H1 (cell line): ENCODE data around the gene PHTF1. TPM values are rescaled to one million over a fixed set of nuclear protein-coding genes. Genes with fewer than 3 reads are reported as not detected.

Experiments
- CTCF ChIA-PET: fragments of 300-600 bp; sonication (Branson Sonifier 250); formaldehyde crosslinking; loops from one replicate; lab custom pipeline; 2021; ENCODE audit not compliant: partially characterized antibody; lab: Charles Lee
- POLR2A ChIA-PET: fragments of 300-600 bp; sonication (Branson Sonifier 250); formaldehyde crosslinking; loops from one replicate; lab custom pipeline; 2021; ENCODE audit warnings: inconsistent platforms; ENCODE audit not compliant: partially characterized antibody; lab: Charles Lee
- DNase-seq, 2 experiments: peaks; one replicate each; pipeline versions ENCODE4 v3.0.0 to v3.0.0-alpha.2; 2010 to 2022; ENCODE audit warnings: low spot score in 2 of 2, low read depth in 1 of 2, mixed read lengths in 1 of 2
- FAIRE-seq: peaks from 2 replicates; lab custom pipeline; 2011; peaks lifted over from hg19 to GRCh38; lab: Jason Lieb, UNC
- H2AFZ ChIP-seq: 2 replicates; pipeline ENCODE4 v1.8.1; 2012; ENCODE audit warnings: low read length, inconsistent platforms
- H2AK5ac ChIP-seq: 2 replicates; pipeline ENCODE4 v1.6.1; 2013; ENCODE audit warnings: low read depth, low read length
- H2BK120ac ChIP-seq: replicated peaks from 2 replicates; pipeline ENCODE3; 2013; ENCODE audit warnings: low read depth, low read length, inconsistent platforms
- H2BK12ac ChIP-seq: 2 replicates; pipeline ENCODE4 v1.6.1; 2013; ENCODE audit warnings: low read depth, low read length
- H2BK15ac ChIP-seq: 2 replicates; pipeline ENCODE4 v1.6.1; 2013; ENCODE audit warnings: low read length
- H2BK20ac ChIP-seq: 2 replicates; pipeline ENCODE4 v1.6.1; 2013; ENCODE audit warnings: low read length
- H2BK5ac ChIP-seq: 2 replicates; pipeline ENCODE4 v1.6.1; 2013; ENCODE audit warnings: low read depth, low read length
- H3K14ac ChIP-seq: 2 replicates; pipeline ENCODE4 v1.6.1; 2013; ENCODE audit warnings: inconsistent platforms; ENCODE audit not compliant: insufficient read length
- H3K18ac ChIP-seq: 2 replicates; pipeline ENCODE4 v1.6.1; 2013; ENCODE audit warnings: low read length; ENCODE audit errors: extremely low read depth
- H3K23ac ChIP-seq: 2 replicates; pipeline ENCODE4 v1.6.1; 2013; ENCODE audit warnings: inconsistent platforms; ENCODE audit not compliant: insufficient read length
- H3K23me2 ChIP-seq: 2 replicates; pipeline ENCODE4 v1.6.1; 2013; ENCODE audit warnings: low read depth, low read length
- H3K27ac ChIP-seq: 2 replicates; pipeline ENCODE4 v1.6.1; 2011; ENCODE audit warnings: low read depth, low read length, inconsistent platforms
- H3K27me3 ChIP-seq, 4 experiments: replicated peaks in 1 of 4; 1 replicate in 1 of 4; 2 replicates in 3 of 4; pipeline versions ENCODE4 v1.6.1 to v1.8.1; 2011 to 2013; ENCODE audit warnings: low read length in 3 of 4, mild to moderate bottlenecking in 3 of 4, inconsistent platforms in 2 of 4, mixed read lengths in 2 of 4, moderate library complexity in 1 of 4; ENCODE audit not compliant: control insufficient read depth in 3 of 4, insufficient read depth in 3 of 4; ENCODE audit errors: extremely low read depth in 1 of 4
- H3K36me3 ChIP-seq, 4 experiments: 2 replicates each; pipeline versions ENCODE4 v1.6.1 to v1.8.1; 2011 to 2013; ENCODE audit warnings: mild to moderate bottlenecking in 4 of 4, low read length in 3 of 4, moderate library complexity in 2 of 4, control low read depth in 1 of 4, inconsistent platforms in 1 of 4; ENCODE audit not compliant: insufficient read depth in 4 of 4, control insufficient read depth in 2 of 4
- H3K4ac ChIP-seq: replicated peaks from 2 replicates; pipeline ENCODE3; 2013; ENCODE audit warnings: low read length, low read depth, mixed read lengths, inconsistent platforms; ENCODE audit not compliant: insufficient read length
- H3K4me1 ChIP-seq, 4 experiments: replicated peaks in 1 of 4; 1 replicate in 1 of 4; 2 replicates in 3 of 4; pipeline versions ENCODE4 v1.6.1 to v1.8.1; 2011 to 2013; ENCODE audit warnings: low read length in 3 of 4, inconsistent platforms in 2 of 4, mixed read lengths in 1 of 4; ENCODE audit not compliant: insufficient read depth in 4 of 4, control insufficient read depth in 3 of 4
- H3K4me2 ChIP-seq, 2 experiments: 2 replicates each; pipeline versions ENCODE4 v1.6.1 to v1.8.1; 2011 to 2013; ENCODE audit warnings: low read depth in 2 of 2, low read length in 2 of 2, control low read depth in 1 of 2, inconsistent platforms in 1 of 2, mild to moderate bottlenecking in 1 of 2; ENCODE audit not compliant: insufficient read depth in 1 of 2
- H3K4me3 ChIP-seq, 4 experiments: fragments of 200-600, 300-600 bp in 1 of 4; sonication (generic), shearing (Covaris generic), sonication (Bioruptor Twin) in 1 of 4; 2 replicates each; pipeline versions ENCODE4 v1.5.1 to v1.8.1; 2011 to 2016; ENCODE audit warnings: low read length in 4 of 4, low read depth in 3 of 4, control low read depth in 2 of 4, inconsistent platforms in 2 of 4, mild to moderate bottlenecking in 2 of 4, mixed read lengths in 1 of 4, moderate library complexity in 1 of 4; ENCODE audit not compliant: insufficient read depth in 2 of 4; ENCODE audit errors: extremely low read depth in 1 of 4
- H3K56ac ChIP-seq: replicated peaks from 2 replicates; pipeline ENCODE3; 2013; ENCODE audit warnings: low read depth, mild to moderate bottlenecking, mixed read lengths, low read length, inconsistent platforms; ENCODE audit not compliant: insufficient read length
- H3K79me1 ChIP-seq: 2 replicates; pipeline ENCODE4 v1.6.1; 2013; ENCODE audit warnings: low read depth, low read length, control low read depth
- H3K79me2 ChIP-seq, 2 experiments: 2 replicates each; pipeline versions ENCODE4 v1.6.1 to v1.8.1; 2012 to 2013; ENCODE audit warnings: low read length in 2 of 2, mild to moderate bottlenecking in 2 of 2, inconsistent platforms in 1 of 2; ENCODE audit not compliant: insufficient read depth in 2 of 2, control insufficient read depth in 1 of 2
- H3K9ac ChIP-seq, 4 experiments: replicated peaks in 1 of 4; 1 replicate in 1 of 4; 2 replicates in 3 of 4; pipeline versions ENCODE4 v1.6.1 to v1.8.1; 2011 to 2013; ENCODE audit warnings: low read depth in 3 of 4, low read length in 3 of 4, control low read depth in 2 of 4, mild to moderate bottlenecking in 2 of 4, moderate library complexity in 2 of 4, inconsistent platforms in 1 of 4; ENCODE audit errors: extremely low read depth in 1 of 4
- H3K9me3 ChIP-seq, 2 experiments: 2 replicates each; pipeline versions ENCODE4 v1.6.1 to v1.8.1; 2012 to 2013; ENCODE audit warnings: mild to moderate bottlenecking in 2 of 2, moderate library complexity in 2 of 2, control low read depth in 1 of 2, inconsistent platforms in 1 of 2, low read depth in 1 of 2, low read length in 1 of 2, mixed read lengths in 1 of 2; ENCODE audit not compliant: insufficient read depth in 2 of 2
- H4K20me1 ChIP-seq, 2 experiments: replicated peaks in 1 of 2; 2 replicates each; pipeline versions ENCODE3 to v1.8.1; 2011 to 2013; ENCODE audit warnings: inconsistent platforms in 2 of 2, low read length in 2 of 2, mild to moderate bottlenecking in 1 of 2; ENCODE audit not compliant: insufficient read depth in 2 of 2, control insufficient read depth in 1 of 2
- H4K5ac ChIP-seq: 2 replicates; pipeline ENCODE4 v1.6.1; 2013; ENCODE audit warnings: low read length, low read depth, mixed read lengths, inconsistent platforms; ENCODE audit not compliant: insufficient read length
- H4K8ac ChIP-seq: 2 replicates; pipeline ENCODE4 v1.8.0; 2013; ENCODE audit warnings: mild to moderate bottlenecking, moderate library complexity, low read length, inconsistent platforms; ENCODE audit not compliant: insufficient read depth; ENCODE audit errors: extremely low read depth
- H4K91ac ChIP-seq: replicated peaks from 2 replicates; pipeline ENCODE3; 2013; ENCODE audit warnings: low read length, mixed read lengths, inconsistent platforms; ENCODE audit not compliant: insufficient read length
- EP300 ChIP-seq, 2 experiments: IDR thresholded peaks; 1 replicate in 1 of 2; 2 replicates in 1 of 2; pipeline ENCODE4 v1.6.1; 2011 to 2012; ENCODE audit warnings: low read depth in 2 of 2, low read length in 2 of 2, mild to moderate bottlenecking in 2 of 2, borderline replicate concordance in 1 of 2, inconsistent platforms in 1 of 2, moderate library complexity in 1 of 2
- EZH2 ChIP-seq: fragments of 200-600 bp; sonication (generic); IDR thresholded peaks from 2 replicates; pipeline ENCODE4 v1.7.1; 2012; ENCODE audit warnings: low read depth, mild to moderate bottlenecking, moderate library complexity, low read length, inconsistent platforms; ENCODE audit not compliant: severe bottlenecking
- GABPA ChIP-seq: IDR thresholded peaks from 2 replicates; pipeline ENCODE4 v1.6.1; 2011; ENCODE audit warnings: mild to moderate bottlenecking, low read length, moderate library complexity, borderline replicate concordance; ENCODE audit not compliant: insufficient read depth
- JUND ChIP-seq: IDR thresholded peaks from 2 replicates; pipeline ENCODE4 v1.6.1; 2011; ENCODE audit warnings: mild to moderate bottlenecking, improper control_type of control experiment, low read length
- PHF8 ChIP-seq: fragments of 200-600 bp; sonication (generic); conservative IDR thresholded peaks from 2 replicates; pipeline ENCODE4 v1.7.1; 2012; ENCODE audit warnings: low read depth, mild to moderate bottlenecking, inconsistent platforms, low read length, moderate library complexity
- RFX5 ChIP-seq: IDR thresholded peaks from 2 replicates; pipeline ENCODE4 v1.6.1; 2011; ENCODE audit warnings: low read depth, low read length, improper control_type of control experiment, borderline replicate concordance
- SIN3A ChIP-seq, 2 experiments: IDR thresholded peaks in 1 of 2; conservative IDR thresholded peaks in 1 of 2; 2 replicates each; pipeline ENCODE4 v1.6.1; 2011 to 2012; ENCODE audit warnings: low read length in 2 of 2, improper control_type of control experiment in 1 of 2, low read depth in 1 of 2, mild to moderate bottlenecking in 1 of 2
- TAF7 ChIP-seq: optimal IDR thresholded peaks from 2 replicates; pipeline ENCODE3; 2011; ENCODE audit warnings: low read depth, mild to moderate bottlenecking, inconsistent platforms, low read length, moderate library complexity, borderline replicate concordance
- USF2 ChIP-seq: IDR thresholded peaks from 2 replicates; pipeline ENCODE4 v1.6.1; 2011; ENCODE audit warnings: low read length, improper control_type of control experiment
- WGBS, 2 experiments: shearing (Covaris generic) in 1 of 2; methylation state at CpG; one replicate each; pipeline versions ENCODE4 v1.1.6 to v1.1.7; 2013 to 2015; ENCODE audit warnings: low lambda C conversion rate in 2 of 2, mixed read lengths in 2 of 2, inconsistent platforms in 1 of 2, low coverage in 1 of 2, missing lambda C conversion rate in 1 of 2; ENCODE audit not compliant: insufficient replicate concordance in 2 of 2, insufficient coverage in 1 of 2, insufficient read length in 1 of 2; ENCODE audit errors: extremely low coverage in 1 of 2, missing lambda C conversion rate in 1 of 2; 5-methylcytosine and 5-hydroxymethylcytosine counted together
- polyA plus RNA-seq, 7 experiments: library from polyadenylated mRNA; depleted of rRNA in 3 of 7; stranded (reverse) in 5 of 7; unstranded in 2 of 7; fragments of >200 nt in 5 of 7; fragments of 200-250 nt in 2 of 7; gene quantifications; 1 replicate in 5 of 7; 2 replicates in 1 of 7; 4 replicates in 1 of 7; pipeline versions ENCODE4 v1.2.1 to v1.2.3, GENCODE V29; 2011 to 2013; ENCODE audit warnings: missing spikeins in 2 of 7, mixed read lengths in 2 of 7
- total RNA-seq: library from RNA; stranded (reverse); fragmentation: NEBNext Ultra II Directional; extraction: Animal tissue kit (Norgen Biotek cat#: 25700); gene quantifications from 2 replicates; pipeline ENCODE4 v1.2.1, GENCODE V29; 2021

PHTF1 gene
- total and polyA plus RNA-seq, 2 of the 8 experiments (the other 6 are each of a cell fraction or from before 2014, with no cell fraction given), result 9.1 to 26.9 TPM

- Histone ChIP-seq H4K8ac (no peak overlapping the region), H2BK20ac (no peak overlapping the region), H3K9me3 (no peaks in the 10 kb centered on the region), H2BK15ac (no peak overlapping the region), H3K18ac (no peak overlapping the region), H3K4me1 (peaks cover 0 to 3% (median under 1%) of the 10 kb centered on the region in 4 experiments; a peak in 3 of 7 replicates), H3K79me2 (peaks cover 0 to 48% of the 10 kb centered on the region in 2 experiments; a peak in 2 of 4 replicates), H3K4me3 (no peak overlapping the region), H2AK5ac (no peak overlapping the region), H3K4me2 (no peak overlapping the region), H3K23ac (no peak overlapping the region), H4K5ac (no peak overlapping the region), H3K36me3 (peaks cover 0 to 21% (median 6%) of the 10 kb centered on the region in 4 experiments; a peak in 3 of 8 replicates), H2BK12ac (no peak overlapping the region), H4K91ac (no peak overlapping the region), H3K56ac (no peak overlapping the region), H3K23me2 (no peaks in the 10 kb centered on the region), H2BK5ac (no peak overlapping the region), H3K27ac (no peak overlapping the region), H4K20me1 (peaks cover 0 to 6% of the 10 kb centered on the region in 2 experiments), H3K9ac (no peak overlapping the region), H3K4ac (no peak overlapping the region), H3K79me1 (peaks cover 4% of the 10 kb centered on the region; the same call in 1 of the 2 replicates), H3K27me3 (no peaks in the 10 kb centered on the region), H2AFZ (no peak overlapping the region), H3K14ac (no peak overlapping the region), H2BK120ac (no peak overlapping the region)
- 85% methylated on average over 6 of the region's 6 CpGs; no CpG with 5 or more reads in 1 of the 2 experiments for WGBS, 2 experiments
- POLR2A ChIA-PET, result no interaction called here
- no peak for DNase-seq
- CTCF ChIA-PET, result no interaction called here
- no peak for FAIRE-seq
- no peak for TF ChIP-seq PHF8
- TF ChIP-seq TAF7, result no peak
- no peak for TF ChIP-seq JUND
- no peak for TF ChIP-seq USF2
- no peak for TF ChIP-seq EP300 (IDR thresholded peaks at IDR 0.05; ENCODE audit: borderline replicate concordance in 1 of 2, low read depth in 2 of 2, low read length in 2 of 2)
- TF ChIP-seq RFX5, result no peak
- TF ChIP-seq GABPA, result no peak
- no peak for TF ChIP-seq SIN3A (conservative IDR thresholded peaks at IDR 0.05 in 1 of 2, IDR thresholded peaks at IDR 0.05 in 1 of 2; ENCODE audit: low read depth in 1 of 2, low read length in 2 of 2)
- no peak for TF ChIP-seq EZH2
These were observed 20.3 kb upstream of the PHTF1 start for GRCh38 chr1:113779542-113779941.
